ENCODE measurements around the gene DOCK9.

DNA sequence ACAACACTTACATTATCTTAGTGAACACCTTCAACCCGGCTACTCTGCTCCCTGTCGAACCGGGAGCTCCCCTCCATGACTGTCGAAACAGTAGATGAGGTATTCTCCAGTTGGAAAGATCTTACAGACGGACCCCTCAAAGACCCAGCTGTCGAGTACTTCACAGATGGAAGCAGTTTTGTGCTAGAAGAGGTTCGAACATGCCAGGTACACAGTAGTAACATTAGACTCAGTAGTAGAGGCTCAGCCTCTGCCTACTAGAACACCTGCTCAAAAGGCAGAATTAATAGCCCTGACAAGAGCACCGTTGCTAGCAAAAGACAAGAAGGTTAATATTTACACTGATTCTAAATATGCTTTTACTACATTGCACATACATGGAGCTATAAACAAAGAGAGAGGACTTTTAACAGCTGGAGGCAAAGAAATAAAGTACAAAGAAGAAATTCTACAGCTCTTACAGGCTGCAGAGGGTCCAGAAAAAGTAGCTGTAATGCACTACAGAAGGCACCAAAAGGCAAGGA, 211.8 kb downstream of the DOCK9 start:
- TF ChIP-seq, protein P1, sequence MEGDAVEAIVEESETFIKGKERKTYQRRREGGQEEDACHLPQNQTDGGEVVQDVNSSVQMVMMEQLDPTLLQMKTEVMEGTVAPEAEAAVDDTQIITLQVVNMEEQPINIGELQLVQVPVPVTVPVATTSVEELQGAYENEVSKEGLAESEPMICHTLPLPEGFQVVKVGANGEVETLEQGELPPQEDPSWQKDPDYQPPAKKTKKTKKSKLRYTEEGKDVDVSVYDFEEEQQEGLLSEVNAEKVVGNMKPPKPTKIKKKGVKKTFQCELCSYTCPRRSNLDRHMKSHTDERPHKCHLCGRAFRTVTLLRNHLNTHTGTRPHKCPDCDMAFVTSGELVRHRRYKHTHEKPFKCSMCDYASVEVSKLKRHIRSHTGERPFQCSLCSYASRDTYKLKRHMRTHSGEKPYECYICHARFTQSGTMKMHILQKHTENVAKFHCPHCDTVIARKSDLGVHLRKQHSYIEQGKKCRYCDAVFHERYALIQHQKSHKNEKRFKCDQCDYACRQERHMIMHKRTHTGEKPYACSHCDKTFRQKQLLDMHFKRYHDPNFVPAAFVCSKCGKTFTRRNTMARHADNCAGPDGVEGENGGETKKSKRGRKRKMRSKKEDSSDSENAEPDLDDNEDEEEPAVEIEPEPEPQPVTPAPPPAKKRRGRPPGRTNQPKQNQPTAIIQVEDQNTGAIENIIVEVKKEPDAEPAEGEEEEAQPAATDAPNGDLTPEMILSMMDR (IDR thresholded peaks at IDR 0.05; ENCODE audit: low read length): no peak
- TF ChIP-seq EZH2 (IDR thresholded peaks at IDR 0.05; ENCODE audit: borderline replicate concordance, low read length): no peak
